ENCODE measurements around the gene HECTD1.
"Not testable (repeated sequence)": the region's sequence is repeated elsewhere in the genome, so short reads cannot be mapped to it uniquely, and the experiment has no call there.

The HECTD1 gene

DNA sequence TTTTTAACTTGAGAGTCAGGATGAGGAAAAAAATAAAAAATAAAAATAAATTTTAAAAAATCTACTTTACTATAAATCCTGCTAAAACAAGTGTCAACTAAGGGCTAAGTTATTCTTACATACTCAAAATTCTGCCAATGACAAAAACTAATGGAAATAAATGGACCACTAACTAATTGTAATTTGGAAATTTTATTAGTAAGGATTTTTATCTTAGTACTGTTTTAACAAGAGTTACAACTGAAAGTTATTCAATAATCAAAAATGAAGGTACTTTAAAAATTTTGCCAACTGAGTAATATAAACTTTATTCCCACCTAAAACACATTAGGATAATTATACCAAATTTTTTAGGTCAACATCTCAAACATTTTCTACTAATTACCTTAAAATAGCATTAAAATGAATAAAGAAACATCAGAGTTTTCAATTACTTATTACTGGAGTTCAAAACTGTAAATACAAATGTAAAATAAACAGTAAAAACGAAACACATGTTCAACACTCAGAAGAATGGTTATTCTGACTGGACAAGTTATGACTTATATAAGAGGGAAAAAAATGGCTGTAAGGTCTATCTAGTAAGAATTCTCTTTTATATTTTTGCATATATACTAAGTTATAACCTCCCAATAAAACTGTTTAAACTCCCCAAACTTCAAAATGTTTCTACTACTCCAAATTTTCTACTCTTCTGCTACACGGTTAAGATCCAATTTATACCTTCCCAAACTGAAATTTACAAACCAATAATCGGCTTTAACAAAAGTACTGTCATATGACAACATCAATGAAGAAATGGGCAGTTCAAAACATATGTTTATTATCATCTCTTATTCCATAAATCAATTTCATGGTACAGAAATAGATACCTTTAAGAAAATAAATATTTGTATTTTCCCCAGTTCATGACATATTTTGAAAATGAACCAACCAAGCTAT is 2.7 kb downstream of the HECTD1 start:
- no peak for TF ChIP-seq FOXP2 (optimal IDR thresholded peaks at IDR 0.05; ENCODE audit: control extremely low read depth, extremely low read length, insufficient read depth)
- TF ChIP-seq EZH2 (IDR thresholded peaks at IDR 0.05): no peak
- TF ChIP-seq POLR2AphosphoS5 (IDR thresholded peaks at IDR 0.05; ENCODE audit: borderline replicate concordance, low read depth, low read length): no peak
- Histone ChIP-seq H3K4me3 (peak overlapping the region; percentile 97), H3K9ac (ENCODE audit: insufficient read length) (peak overlapping the region; percentile 97), H3K36me3 (ENCODE audit: insufficient read depth, low read length) (peaks cover 34% of the 10 kb centered on the region), H3K27ac (peak overlapping the region; percentile 48), H3K9me3 (ENCODE audit: low read depth, low read length) (no peaks in the 10 kb centered on the region)
- DNase-seq (ENCODE audit: low read depth, low spot score): no peak

DNA sequence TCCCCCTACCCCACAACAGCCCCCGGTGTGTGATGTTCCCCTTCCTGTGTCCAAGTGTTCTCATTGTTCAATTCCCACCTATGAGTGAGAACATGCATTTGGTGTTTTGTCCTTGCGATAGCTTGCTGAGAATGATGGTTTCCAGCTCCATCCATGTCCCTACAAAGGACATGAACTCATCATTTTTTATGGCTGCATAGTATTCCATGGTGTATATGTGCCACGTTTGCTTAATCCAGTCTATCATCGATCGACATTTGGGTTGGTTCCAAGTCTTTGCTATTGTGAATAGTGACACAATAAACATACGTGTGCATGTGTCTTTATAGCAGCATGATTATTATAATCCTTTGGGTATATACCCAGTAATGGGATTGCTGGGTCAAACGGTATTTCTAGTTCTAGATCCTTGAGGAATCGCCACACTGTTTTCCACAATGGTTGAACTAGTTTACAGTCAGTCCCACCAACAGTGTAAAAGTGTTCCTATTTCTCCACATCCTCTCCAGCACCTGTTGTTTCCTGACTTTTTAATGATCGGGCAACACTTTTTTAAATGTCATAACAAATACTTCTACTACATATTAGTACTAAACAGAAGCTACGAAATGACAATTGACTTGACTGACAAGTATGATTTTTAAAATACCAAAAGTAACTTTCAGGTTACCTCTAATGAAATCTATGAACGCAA is 3.5 kb downstream of the HECTD1 start:
- peaks cover 37% of the 10 kb centered on the region for H3K36me3 ChIP-seq (ENCODE audit: insufficient read depth, low read length)
- not testable (repeated sequence) for H3K9me3 ChIP-seq (ENCODE audit: low read depth, low read length); H3K4me3 ChIP-seq; DNase-seq (ENCODE audit: low read depth, low spot score); H3K27ac ChIP-seq; H3K9ac ChIP-seq (ENCODE audit: insufficient read length)

DNA sequence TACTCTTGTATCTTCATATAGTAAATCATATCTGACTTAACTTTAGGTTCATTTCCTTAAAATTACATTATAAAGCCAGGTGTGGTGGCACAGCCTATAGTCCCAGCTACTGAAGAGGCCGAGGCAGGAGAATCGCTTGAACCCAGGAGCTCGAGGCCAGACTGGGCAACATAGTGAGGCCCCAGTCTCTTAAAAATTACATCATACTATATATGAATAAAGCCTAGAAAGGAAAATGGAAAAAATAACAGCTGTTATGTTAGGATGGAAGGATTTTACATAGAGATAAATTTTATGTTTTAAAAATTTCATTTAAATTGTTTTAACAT is 4.2 kb downstream of the HECTD1 start:
- no peak overlapping the region for H3K9ac ChIP-seq (ENCODE audit: insufficient read length)
- H3K27ac ChIP-seq: no peak overlapping the region
- DNase-seq (ENCODE audit: low read depth, low spot score): no peak
- TF ChIP-seq POLR2AphosphoS5 (IDR thresholded peaks at IDR 0.05; ENCODE audit: borderline replicate concordance, low read depth, low read length) (no peak), FOXP2 (optimal IDR thresholded peaks at IDR 0.05; ENCODE audit: control extremely low read depth, extremely low read length, insufficient read depth) (no peak), EZH2 (IDR thresholded peaks at IDR 0.05) (no peak)
- no peak overlapping the region for H3K4me3 ChIP-seq
- H3K9me3 ChIP-seq (ENCODE audit: low read depth, low read length): no peaks in the 10 kb centered on the region
- H3K36me3 ChIP-seq (ENCODE audit: insufficient read depth, low read length): peaks cover 43% of the 10 kb centered on the region

DNA sequence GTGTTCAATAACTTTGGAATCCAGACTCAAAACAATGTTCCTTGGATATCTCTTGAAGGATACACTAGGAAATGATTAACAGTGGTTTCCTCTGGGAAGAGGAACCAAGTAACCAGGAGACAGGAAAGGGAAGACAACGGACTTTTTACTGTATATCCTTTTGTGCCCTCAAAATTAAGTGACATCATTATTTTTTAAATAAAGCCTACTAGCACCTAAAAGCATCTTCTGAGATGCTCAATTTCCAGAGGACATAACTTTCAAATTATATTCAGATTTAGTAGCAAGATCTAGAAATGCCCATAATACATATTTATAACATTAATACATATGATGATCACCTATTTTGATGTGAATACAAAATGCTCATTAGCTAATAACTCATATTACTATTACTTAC is 6.5 kb downstream of the HECTD1 start:
- TF ChIP-seq POLR2AphosphoS5 (IDR thresholded peaks at IDR 0.05; ENCODE audit: borderline replicate concordance, low read depth, low read length): no peak
- TF ChIP-seq FOXP2 (optimal IDR thresholded peaks at IDR 0.05; ENCODE audit: control extremely low read depth, extremely low read length, insufficient read depth): no peak
- TF ChIP-seq EZH2 (IDR thresholded peaks at IDR 0.05): no peak
- Histone ChIP-seq H3K36me3 (ENCODE audit: insufficient read depth, low read length) (peaks cover 43% of the 10 kb centered on the region), H3K9ac (ENCODE audit: insufficient read length) (no peak overlapping the region)

DNA sequence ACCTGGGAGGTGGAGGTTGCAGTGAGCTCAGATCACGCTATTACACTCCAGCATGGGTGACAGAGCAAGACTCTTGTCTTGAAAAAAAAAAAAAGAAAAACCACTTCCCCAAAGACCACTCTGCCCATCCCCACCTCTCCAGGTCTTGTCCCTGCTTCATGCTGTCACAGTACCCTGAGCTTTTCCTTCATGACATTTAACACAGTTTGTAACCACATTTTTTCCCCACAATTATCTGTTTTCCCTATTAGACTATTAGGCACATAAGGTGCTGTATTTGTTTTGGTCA is 6.9 kb downstream of the HECTD1 start:
- TF ChIP-seq EZH2 (IDR thresholded peaks at IDR 0.05): no peak
- TF ChIP-seq FOXP2 (optimal IDR thresholded peaks at IDR 0.05; ENCODE audit: control extremely low read depth, extremely low read length, insufficient read depth): no peak
- no peak for TF ChIP-seq POLR2AphosphoS5 (IDR thresholded peaks at IDR 0.05; ENCODE audit: borderline replicate concordance, low read depth, low read length)
- no peak overlapping the region for H3K4me3 ChIP-seq
- peaks cover 43% of the 10 kb centered on the region for H3K36me3 ChIP-seq (ENCODE audit: insufficient read depth, low read length)
- DNase-seq (ENCODE audit: low read depth, low spot score): no peak
- no peak overlapping the region for H3K9ac ChIP-seq (ENCODE audit: insufficient read length)
- H3K9me3 ChIP-seq (ENCODE audit: low read depth, low read length): no peaks in the 10 kb centered on the region
- H3K27ac ChIP-seq: no peak overlapping the region

More for the DNA sequence above, 6.5 kb downstream of the HECTD1 start:
- H3K4me3 ChIP-seq: no peak overlapping the region
- DNase-seq (ENCODE audit: low read depth, low spot score): no peak
- no peaks in the 10 kb centered on the region for H3K9me3 ChIP-seq (ENCODE audit: low read depth, low read length)
- no peak overlapping the region for H3K27ac ChIP-seq

DNA sequence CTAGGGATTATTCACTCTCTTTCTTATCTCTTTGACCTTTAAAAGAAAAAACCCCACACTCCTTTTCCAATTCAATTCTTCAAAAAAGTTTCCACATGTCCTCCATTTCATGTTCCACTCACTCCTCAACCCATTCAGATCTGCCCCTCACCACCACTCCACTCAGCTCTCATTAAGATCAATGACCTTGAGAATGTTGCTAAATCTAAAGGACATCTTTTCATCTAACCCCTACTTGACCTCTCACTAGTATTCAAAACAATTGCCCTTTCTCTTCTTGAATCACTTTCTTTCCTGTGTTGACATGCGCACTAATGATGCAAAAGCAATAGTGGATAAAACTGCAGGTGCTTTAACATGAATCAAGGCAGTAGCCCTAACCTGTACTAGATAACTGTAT is 9.9 kb downstream of the HECTD1 start:
- peak overlapping the region; percentile 99 for H3K27ac ChIP-seq
- H3K36me3 ChIP-seq (ENCODE audit: insufficient read depth, low read length): peaks cover 31% of the 10 kb centered on the region
- H3K4me3 ChIP-seq: no peak overlapping the region
- H3K9ac ChIP-seq (ENCODE audit: insufficient read length): no peak overlapping the region
- no peak for DNase-seq (ENCODE audit: low read depth, low spot score)
- TF ChIP-seq FOXP2 (optimal IDR thresholded peaks at IDR 0.05; ENCODE audit: control extremely low read depth, extremely low read length, insufficient read depth): no peak
- no peak for TF ChIP-seq POLR2AphosphoS5 (IDR thresholded peaks at IDR 0.05; ENCODE audit: borderline replicate concordance, low read depth, low read length)
- TF ChIP-seq EZH2 (IDR thresholded peaks at IDR 0.05): no peak
- H3K9me3 ChIP-seq (ENCODE audit: low read depth, low read length): no peaks in the 10 kb centered on the region

DNA sequence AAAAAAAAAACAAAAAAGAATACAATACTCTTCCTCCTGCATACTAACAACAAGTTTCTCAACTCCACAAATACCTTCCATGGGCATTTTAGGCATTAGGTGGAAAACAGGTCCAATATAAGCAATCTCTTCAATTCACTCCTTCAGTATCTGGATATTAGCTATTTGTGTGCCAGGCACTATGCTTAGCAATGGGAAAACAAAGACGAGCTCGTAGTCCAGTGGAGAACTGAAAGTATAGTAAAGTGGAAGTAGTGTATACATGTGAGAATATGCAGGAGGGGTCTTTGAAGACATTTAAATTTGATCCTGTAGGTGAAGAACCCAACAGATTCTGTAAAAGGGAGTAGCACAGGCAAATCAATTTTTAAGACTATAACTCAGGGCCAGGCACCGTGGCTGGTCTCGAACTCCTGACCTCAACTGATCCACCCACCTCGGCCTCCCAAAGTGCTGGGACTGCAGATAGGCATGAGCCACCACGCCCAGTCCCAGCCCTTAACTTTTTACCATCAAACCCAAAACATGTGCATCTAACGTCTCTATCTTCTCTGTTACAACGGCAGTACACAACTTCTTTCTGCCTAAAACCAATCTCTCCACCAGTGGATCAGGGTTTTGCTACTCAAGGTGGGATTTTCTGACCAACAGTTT is 10.6 kb downstream of the HECTD1 start:
- Histone ChIP-seq H3K27ac (peak overlapping the region; percentile 99), H3K9me3 (ENCODE audit: low read depth, low read length) (no peaks in the 10 kb centered on the region), H3K4me3 (no peak overlapping the region), H3K9ac (ENCODE audit: insufficient read length) (no peak overlapping the region), H3K36me3 (ENCODE audit: insufficient read depth, low read length) (peaks cover 38% of the 10 kb centered on the region)
- TF ChIP-seq EZH2 (IDR thresholded peaks at IDR 0.05) (no peak), POLR2AphosphoS5 (IDR thresholded peaks at IDR 0.05; ENCODE audit: borderline replicate concordance, low read depth, low read length) (no peak), FOXP2 (optimal IDR thresholded peaks at IDR 0.05; ENCODE audit: control extremely low read depth, extremely low read length, insufficient read depth) (no peak)
- no peak for DNase-seq (ENCODE audit: low read depth, low spot score)

DNA sequence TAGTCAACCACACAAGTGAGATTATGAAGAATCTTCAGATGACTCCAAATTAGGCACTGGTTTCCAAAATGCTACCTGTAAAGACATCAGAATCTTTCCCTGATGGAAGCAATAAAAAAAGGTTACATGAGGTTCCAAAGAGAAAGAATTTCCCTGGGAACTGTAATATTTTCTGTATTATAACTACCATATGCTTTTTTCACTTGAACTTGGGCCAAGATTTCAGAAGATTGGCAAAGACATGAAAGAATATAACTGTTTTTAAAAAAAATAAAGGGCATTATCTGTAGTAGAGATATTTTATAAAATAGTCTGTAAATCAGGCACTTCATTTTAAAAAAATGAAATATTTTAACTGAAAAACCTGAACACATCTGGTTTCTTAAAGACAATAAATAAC is 12.9 kb downstream of the HECTD1 start:
- Histone ChIP-seq H3K36me3 (ENCODE audit: insufficient read depth, low read length) (peaks cover 41% of the 10 kb centered on the region), H3K27ac (peak overlapping the region; percentile 99), H3K4me3 (peak overlapping the region; percentile 71), H3K9ac (ENCODE audit: insufficient read length) (peak overlapping the region; percentile 53), H3K9me3 (ENCODE audit: low read depth, low read length) (no peaks in the 10 kb centered on the region)
- TF ChIP-seq FOXP2 (optimal IDR thresholded peaks at IDR 0.05; ENCODE audit: control extremely low read depth, extremely low read length, insufficient read depth): no peak
- no peak for TF ChIP-seq POLR2AphosphoS5 (IDR thresholded peaks at IDR 0.05; ENCODE audit: borderline replicate concordance, low read depth, low read length)
- no peak for TF ChIP-seq EZH2 (IDR thresholded peaks at IDR 0.05)
- DNase-seq (ENCODE audit: low read depth, low spot score): no peak

All from SK-N-MC (cell line).